Activated CD8-positive, alpha-beta memory T cell treated with anti-CD3 and anti-CD28 coated beads for 1 hour (primary cell): Measurements from ENCODE around the gene FHIT.

Experiments used
- DNase-seq, 2 donors: peaks; one replicate each; pipeline ENCODE4 v3.0.0-alpha.2; 2020; ENCODE audit warnings: low read depth in 1 of 2; ENCODE audit errors: extremely low read depth in 1 of 2

FHIT gene

DNA sequence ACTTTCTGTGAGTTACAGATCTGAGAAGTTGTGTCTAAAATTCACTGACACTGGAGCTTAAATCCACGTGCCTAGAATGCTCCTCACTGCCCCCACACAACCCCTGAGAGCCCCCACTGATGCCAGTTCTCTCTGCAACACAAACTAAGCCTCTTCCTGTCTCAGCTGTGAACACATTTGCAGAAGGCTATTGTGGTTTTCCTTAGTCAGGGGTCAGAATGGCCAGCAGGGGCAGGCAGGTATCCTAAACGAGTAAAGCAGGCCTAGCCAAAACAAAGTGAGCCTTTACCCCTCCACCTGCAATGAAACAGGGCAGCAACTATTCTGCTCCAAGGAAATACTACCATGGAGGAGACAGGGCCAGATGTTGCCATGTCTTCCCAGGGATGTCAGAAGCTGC lies 78.6 kb downstream of the FHIT start:
- no peak for DNase-seq

GRCh38 chr3:61172203-61172602 lies 79.0 kb downstream of the FHIT start:
- no peak for DNase-seq

DNA sequence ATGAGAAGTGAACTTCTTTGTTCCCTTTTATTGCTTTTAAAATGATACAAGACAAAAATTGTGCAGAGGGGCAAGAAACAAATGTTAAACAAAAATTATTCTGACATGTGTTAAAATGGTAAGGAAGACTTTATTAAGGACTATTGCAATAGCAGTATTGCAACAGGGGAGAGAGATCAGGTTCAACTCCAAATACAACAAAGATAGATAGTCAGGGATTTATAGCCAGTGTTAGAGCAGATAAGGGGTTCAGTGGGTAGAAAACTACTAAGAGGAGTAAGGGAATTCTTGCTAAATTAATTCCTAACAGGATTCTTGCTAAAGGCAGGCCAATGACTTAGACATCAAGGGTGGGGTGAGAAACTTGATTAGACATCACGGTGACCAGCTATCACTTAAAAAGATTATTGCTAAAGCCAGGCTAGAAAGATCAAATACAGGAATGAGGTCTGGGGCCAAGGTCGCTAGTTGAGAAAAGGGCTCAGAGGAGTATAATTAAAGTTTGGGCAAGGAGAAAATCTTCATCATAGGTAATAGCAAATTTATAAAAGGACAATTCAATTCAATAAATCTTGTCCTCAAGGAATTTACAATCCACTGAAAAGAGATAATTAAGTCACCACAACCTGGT lies 81.5 kb downstream of the FHIT start:
- no peak for DNase-seq

GRCh38 chr3:61168286-61168685 lies 83.0 kb downstream of the FHIT start:
- no peak for DNase-seq

- no peak for DNase-seq
Measured at GRCh38 chr3:61162965-61163364, 88.3 kb downstream of the FHIT start.

DNA sequence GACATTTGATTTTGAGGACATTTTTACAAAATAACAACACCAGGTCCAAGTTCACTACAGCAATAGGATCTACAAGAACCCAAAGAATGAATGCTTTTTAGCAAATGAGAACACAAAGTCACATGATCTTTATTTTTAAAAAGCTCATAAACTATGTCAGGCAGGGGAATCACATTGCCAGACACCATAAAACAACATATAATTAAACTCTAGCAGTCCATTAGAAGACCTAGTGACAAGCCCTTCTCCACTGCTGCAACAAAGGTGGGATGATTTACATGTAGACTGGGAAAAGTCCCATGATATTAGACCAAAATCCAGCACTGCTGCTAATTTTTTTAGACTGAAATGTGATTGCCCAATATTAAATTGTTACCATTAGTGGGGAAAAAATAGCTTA lies 92.6 kb downstream of the FHIT start:
- DNase-seq = no peak

DNA sequence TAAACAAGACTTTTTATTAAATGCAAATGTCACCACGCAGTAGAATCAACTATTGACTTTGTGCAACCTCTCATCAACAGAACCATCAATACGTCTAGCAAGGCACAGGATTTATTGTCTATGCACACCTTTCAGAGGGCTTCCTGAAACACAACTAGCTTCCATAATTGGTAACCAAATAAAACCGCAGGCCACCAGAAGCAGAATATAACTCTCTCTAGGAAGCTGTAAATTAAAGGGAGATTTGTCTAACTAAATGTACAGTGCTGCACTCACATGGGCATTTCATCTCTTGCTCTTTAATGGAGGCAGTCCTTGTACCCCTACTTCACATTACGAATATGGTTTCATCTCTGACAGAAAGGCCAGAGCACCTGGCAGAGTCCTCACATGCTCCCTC lies 93.0 kb downstream of the FHIT start:
- DNase-seq = no peak

DNA sequence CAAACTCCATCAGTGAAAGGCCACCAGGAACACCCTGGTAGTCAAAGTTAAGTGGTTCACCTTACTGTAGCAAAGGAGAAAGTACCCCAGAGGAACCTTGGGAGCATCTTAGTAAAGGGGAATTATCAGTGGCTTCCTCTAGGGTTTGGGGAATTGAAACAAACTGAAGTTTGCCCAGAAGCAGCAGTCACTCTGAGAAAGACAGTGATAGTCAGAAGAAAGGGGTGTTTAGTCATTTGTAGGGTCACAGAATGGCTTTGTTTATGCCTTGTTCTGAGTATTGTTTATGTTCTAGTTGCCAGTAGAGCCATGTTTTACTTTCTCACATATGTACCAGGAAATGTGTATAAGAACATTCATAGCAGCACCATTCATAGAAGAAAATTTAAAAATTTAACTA lies 93.8 kb downstream of the FHIT start:
- no peak for DNase-seq

DNA sequence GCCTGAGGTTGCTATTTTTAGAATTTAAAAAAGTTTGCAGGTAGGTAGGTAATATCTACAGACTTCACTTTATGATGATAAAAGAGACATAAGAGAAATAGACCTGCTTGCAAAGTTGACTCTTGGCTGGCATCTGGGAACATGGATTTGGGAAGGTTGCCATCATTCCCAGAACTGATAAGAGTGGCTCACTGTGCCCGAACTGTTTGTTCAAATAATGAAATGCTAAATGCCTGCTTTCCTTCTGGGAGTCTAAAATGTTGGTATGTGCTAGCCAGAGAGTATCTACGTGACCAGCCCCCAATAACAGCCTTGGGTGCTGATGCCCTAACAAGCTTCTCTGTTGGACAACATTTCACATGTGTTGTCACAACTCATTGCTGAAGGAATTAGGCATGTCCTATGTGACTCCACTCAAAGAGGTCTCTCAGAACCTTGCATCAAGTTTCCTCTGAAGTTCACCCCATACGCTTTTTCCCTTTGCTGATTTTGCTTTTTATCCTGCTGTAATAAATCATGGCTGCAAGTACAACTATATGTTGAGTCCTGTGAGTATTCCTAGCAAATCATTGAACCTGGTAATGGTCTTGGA lies 95.5 kb downstream of the FHIT start:
- DNase-seq = no peak

DNA sequence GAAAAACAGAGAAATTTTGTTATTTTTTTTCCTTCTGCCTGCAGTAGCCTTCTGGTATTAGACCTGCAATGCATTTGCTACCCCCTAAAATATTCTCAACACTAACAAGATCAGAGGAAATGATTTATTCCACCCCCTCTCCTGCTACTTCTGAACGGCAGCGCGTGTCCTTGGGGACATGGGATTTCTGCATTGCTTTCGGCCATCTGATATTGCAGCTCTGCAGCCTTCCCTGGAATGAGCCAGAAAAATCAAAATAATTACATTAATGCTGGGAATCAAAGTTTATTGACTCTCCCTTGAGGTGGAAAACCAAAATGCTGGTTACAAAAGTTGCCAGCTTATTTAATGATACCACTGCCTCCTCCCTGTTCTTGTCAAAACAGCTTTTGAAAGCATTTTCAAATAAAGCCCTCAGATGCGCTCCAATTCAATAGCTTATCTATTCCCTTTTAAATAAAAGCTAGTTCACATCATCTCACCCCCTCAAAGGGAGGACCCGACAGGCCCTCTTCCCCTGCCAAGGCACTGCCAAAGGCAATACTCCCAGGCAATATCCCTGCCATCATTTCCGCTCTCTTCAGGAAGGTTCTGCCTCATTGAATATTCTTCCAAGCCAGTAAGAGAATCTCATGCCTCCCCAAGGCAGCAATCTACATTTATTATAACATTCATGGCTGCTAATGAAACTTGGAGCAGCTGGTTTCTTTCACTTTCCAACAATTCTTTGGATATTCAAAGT lies 96.6 kb downstream of the FHIT start:
- no peak for DNase-seq

- no peak for DNase-seq
Measured at GRCh38 chr3:61152071-61152470, 99.2 kb downstream of the FHIT start.

DNA sequence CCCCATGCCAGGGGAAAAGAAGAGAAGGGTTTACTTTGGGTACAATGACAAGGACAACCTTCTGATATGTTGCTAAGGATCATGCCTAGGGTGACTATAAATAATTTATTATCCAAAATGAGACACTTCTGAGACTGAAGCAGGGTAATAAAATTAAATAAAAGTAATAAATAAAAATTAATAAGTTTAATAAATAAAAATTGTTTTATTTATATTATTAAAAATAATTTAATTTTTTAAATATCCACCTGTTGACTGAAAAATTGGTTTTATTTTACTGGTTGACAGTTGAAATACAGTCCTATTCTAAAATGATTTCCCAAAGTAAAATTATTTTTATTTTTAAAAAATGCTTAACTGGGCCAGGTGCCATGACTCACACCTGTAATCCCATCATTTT lies 102.0 kb downstream of the FHIT start:
- DNase-seq = no peak

DNA sequence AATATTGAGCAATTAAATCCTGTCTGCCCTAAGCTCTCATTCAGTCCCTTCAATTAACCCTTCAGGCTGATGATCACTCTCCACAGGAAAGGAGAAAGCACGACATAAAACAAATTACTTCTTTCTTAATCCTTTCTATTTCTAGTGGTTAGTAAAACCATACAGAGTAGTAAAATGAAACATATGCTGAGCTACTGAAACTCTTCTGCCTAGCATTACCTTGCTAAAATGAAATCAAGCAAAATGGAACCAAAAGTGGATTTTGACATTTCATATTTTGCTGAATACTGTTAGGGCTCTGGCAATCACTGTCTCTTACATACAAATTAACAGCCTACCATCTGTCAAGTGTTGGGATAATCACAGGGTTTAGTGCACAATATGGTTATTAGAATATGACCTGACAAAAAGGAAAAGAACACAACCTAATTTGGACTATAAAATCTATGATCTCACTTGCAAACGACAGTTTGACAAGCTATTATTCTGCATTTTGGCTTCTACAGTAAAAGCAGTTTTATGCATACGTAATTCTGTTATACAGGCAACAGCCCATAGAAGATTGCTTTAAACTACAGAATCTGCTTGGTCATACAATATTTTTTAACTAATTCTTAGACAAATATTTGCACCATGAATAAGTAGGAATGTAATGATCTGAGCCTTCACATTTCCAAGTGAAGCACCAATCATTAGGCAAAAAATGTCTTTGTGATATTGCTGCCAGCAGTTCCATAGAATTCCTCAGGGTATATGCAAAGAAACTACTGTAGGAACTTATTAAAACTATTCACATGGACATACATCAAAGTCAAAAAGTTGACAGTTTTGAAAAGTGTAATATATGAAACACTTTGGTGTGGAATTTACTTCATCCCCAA lies 105.0 kb downstream of the FHIT start:
- no peak for DNase-seq

DNA sequence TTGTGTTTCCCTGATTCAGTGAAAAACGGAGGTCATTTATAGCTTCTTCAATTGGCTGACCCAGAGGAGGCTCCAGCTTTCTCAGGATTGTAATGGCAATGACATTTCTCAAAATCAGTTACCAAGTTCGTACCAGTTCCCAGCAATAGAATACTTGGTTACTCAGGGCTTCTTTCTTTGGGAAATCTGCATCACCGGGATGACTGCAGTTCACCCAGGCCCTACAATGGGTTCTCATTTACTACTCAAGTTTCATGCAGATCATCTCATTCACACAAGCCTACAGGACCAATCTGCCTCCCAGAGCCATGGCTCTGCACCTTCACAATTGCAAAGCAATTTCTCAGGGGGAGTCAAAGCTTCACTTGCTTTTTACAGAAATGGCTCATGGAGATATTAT lies 109.6 kb downstream of the FHIT start:
- no peak for DNase-seq

GRCh38 chr3:61141227-61141626 lies 110.0 kb downstream of the FHIT start:
- no peak for DNase-seq

GRCh38 chr3:61139686-61140085 lies 111.6 kb downstream of the FHIT start:
- no peak for DNase-seq

- no peak for DNase-seq
Measured at GRCh38 chr3:61138401-61138800, 112.9 kb downstream of the FHIT start.

DNA sequence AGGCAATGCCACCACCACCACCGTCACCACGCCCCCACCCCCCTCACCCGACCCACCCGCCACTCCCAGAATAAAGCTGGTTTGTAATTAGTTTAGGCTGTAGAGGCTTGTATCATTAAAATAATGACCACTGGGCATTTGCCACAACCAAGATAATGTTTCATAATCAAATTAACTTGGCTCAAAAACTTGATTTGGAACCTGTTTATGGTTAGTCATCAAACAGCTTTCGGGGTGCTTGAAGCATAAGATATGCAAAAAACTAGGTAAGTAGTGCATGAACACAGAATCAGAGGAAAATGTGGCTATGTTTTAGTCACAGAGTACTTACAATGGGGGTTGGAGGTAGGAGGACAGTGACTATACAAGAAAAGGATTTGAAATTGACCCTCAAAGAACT lies 115.1 kb downstream of the FHIT start:
- DNase-seq = no peak

- DNase-seq = no peak
Measured at GRCh38 chr3:61134532-61134931, 116.7 kb downstream of the FHIT start.

DNA sequence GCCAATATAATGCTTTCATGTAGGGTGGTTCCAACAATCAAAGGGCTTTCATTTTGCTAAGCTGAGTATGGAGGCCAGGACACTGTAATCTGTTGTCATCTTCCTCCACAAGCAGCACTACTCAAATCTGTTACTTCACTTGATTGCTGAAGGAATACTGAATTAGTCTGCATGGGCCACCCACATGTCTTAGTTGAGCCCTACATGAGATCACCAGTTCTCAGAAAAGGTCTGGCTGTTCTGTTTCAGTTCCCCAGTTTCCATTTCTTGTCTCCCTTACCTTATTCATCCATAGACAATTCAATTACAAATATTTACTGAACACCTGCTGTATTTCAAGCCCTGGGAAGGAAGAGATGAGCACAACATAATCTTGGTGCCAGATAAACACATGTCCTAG lies 119.2 kb downstream of the FHIT start:
- no peak for DNase-seq

- DNase-seq = no peak
Measured at GRCh38 chr3:61118830-61119229, 132.4 kb downstream of the FHIT start.
